NCI-H460 (cell line): ENCODE data around the gene NAP1L1. TPM values are rescaled to one million over a fixed set of nuclear protein-coding genes. Genes with fewer than 3 reads are reported as not detected.
A peak's percentile ranks its signal among the peaks of the same experiment; 100 is the strongest.

Experiments used
- DNase-seq: peaks from one replicate; pipeline ENCODE4 v3.0.0-alpha.2; 2016; ENCODE audit warnings: low read depth; ENCODE audit errors: extremely low read depth
- total RNA-seq: library from RNA; depleted of rRNA; stranded (reverse); fragments of >200 nt; shearing (Covaris generic); gene quantifications from 2 replicates; pipeline ENCODE4 v1.2.3, GENCODE V29; 2014

NAP1L1 gene
- total RNA-seq, 1 experiment from 2014 or later: 819 TPM

DNA sequence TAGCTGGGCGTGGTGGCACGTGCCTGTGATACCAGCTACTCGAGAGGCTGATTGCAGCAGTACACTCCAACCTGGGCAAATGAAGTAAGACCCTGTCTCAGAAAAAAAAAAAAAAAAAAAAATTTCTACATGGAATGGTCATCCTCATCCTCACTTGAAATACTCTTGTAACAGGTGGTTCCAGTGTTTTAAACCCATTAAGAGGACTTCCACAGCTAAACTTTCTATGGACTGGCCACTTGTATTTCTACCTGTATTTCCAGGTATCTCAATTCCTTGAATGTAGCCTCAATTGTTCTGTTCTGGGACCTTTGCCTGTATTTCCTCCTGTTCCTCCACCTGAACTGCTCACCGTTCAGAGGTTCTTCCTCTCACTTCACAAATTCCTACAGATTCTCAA is 41.1 kb downstream of the NAP1L1 start:
- no peak for DNase-seq

DNA sequence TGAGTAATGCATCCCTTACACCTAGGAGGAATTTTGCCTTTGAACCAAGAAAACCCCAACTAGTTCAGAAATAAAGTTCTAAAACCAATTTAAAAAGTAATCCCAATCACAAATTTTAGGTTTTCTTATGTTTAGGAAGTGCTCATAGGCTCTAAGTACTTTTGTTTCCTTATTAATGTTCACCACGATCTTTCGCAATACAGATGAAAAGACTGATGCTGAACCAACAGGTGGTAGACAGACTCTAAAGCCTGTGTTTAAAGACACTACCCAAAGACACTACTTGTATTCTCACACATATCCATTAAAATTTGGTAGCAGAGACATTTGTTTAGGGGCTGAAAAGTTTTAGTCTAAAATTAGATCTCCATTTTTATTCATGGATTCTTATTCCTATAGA is 42.3 kb downstream of the NAP1L1 start:
- DNase-seq: no peak

DNA sequence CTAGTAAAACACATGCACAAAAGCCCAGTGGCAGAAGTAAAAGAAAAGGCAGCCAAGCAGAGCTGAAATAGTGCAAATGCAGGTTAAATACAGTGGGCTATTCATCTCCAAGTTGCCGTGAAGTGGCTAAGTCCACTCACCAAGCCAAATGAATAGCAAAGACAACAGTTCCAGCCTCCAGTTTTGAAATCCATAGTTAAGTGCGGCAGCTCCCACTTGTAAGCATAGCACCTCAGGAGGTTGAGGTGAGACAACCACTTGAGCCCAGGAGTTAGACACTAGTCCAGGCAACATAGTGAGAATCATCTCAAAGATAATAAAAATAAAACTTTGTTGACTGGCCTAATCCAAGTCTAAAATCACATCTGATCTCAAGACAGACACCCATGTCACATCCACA is 43.1 kb downstream of the NAP1L1 start:
- DNase-seq: no peak

DNA sequence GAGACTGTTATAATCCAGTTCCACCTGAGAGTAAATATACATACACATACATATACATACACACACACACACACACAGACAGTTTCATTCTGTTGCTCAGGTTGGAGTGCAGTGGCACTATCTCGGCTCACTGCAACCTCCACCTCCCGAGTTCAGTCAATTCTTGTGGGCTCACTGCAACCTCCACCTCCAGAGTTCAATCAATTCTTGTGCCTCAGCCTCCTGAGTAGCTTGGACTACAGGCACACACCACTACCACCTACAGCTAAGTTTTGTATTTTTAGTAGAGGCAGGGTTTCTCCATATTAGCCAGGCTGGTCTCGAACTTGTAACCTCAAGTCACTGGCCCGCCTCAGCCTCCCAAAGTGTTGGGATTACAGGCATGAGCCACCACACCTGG is 44.0 kb downstream of the NAP1L1 start:
- DNase-seq: no peak

DNA sequence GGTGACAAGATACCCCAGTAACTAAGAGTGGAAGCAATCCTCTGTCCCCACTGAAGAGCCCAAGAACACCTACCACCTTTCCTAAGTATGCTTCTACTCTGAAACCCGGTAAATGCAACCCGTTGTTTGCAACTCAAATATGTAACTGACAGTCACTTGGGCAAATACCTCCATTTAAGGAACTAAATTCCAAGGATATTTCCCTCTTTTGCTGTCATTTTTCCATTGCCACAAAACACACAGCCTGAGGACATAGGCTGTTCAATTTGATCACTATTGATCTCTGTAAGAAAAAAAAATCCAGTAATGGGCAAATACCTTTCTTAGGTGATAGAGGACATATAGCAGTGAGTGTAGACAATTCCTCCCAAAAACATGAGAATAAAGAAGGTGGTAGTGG is 46.3 kb downstream of the NAP1L1 start:
- DNase-seq: no peak

DNA sequence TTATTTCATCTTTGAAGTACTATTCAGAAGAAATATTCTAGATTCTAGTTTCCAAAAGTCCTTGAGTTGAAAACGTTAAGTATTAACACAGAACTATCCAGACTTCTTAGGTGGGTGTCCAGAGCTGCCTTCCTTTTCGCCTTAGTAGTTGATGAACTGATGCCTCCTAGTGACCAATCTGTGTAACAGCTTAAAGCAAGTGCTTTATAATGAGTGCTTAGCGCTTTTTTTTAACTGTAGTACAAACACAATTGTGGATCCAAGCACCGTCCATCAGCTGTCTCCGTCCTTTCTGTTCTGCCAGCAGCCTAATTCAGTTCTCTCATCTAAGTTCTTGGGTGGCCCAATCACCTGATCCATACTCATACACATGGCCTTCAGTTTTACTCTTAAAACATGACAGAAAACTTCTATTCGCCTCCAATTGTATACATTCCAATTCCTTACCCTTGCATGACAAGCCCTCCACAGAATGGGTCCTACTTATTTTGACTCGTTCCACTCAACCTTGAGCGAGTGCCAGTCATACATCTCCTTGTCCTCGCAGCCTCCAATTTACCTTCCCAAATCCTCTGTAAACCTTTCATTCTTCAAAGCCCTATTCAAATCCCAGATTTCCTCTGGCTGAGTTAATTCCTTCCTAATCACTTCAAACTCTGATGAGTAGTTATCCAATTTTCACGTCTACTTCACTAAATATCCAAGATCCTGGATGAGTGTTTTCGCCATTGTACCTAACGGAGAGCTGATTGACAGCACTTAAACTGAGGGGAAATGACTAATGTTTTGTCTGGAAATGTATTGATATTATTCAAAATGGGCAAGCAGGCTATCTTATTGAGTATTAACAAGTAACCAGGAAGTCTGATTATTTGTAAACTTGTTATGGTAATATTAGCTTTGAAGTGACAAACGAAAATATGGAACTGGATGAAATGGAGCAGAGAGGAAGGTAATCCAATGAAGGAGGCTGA is 47.1 kb downstream of the NAP1L1 start:
- peak; percentile 84 for DNase-seq

DNA sequence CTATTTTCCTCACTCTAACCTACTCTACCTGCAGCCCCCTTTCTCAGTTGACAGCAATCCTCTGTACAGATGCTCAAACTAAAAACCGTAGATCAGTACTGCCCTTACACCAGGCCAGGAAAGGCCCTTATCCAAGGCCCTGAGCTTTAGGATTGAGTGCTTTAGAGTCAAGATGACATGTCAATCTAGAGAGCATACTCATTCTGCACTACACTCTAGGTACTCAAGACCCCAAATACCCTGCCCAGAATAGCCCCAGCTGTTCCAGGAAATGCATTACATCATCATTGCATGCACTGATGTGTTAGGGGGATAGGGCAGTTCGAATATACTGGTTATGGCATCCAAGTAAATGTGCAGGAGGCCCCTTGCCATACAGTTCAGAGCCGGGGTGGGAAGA is 49.4 kb downstream of the NAP1L1 start:
- DNase-seq: no peak

GRCh38 chr12:76033081-76034011 is 51.1 kb downstream of the NAP1L1 start:
- DNase-seq: no peak

- peak; percentile 41 for DNase-seq
Measured at GRCh38 chr12:76032043-76032981, 52.2 kb downstream of the NAP1L1 start.

GRCh38 chr12:76031414-76032042 is 53.0 kb downstream of the NAP1L1 start, which contains the start of gene PHLDA1:
TSS of gene PHLDA1 (minus strand) at chr12:76031776.
- peak; percentile 98 for DNase-seq

DNA sequence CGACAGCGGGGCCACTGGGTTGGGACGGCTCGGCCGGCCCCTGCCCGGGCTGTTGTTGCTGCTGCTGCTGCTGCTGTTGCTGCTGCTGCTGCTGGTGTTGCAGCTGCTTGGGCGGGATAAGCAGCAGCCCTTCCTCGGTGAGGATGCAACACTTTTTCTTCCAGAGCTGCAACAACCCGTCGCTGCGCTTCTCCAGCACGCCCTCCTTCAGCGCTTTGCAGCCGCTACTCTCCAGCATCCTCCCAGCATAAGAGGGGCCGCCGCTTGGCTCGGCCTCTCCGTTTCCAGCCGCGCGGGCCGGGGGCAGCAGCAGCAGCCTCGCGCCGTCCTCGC is 53.4 kb downstream of the NAP1L1 start:
- no peak for DNase-seq

GRCh38 chr12:76030341-76031080 is 54.0 kb downstream of the NAP1L1 start:
- no peak for DNase-seq

DNA sequence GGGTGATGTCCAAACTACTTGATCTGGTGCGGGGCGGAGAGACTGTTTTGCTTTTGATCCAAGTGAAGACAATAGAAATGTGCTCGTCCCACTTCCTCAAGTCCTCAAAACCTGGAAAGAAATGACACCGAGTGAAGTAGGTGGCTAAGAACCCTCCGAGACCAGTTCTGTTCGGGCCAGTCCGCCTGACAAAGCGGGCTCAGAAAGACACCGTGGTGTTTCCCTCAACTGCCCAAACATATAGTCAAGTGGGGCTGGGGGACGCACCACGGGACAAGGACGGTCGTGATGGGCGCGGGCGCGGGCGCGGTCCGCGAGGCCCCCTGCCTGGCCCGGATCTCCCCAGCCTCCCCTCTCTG is 54.5 kb downstream of the NAP1L1 start:
- DNase-seq: peak; percentile 36

GRCh38 chr12:76028571-76029277 is 55.8 kb downstream of the NAP1L1 start:
- DNase-seq: no peak

GRCh38 chr12:76026643-76027063 is 57.8 kb downstream of the NAP1L1 start:
- DNase-seq: no peak

DNA sequence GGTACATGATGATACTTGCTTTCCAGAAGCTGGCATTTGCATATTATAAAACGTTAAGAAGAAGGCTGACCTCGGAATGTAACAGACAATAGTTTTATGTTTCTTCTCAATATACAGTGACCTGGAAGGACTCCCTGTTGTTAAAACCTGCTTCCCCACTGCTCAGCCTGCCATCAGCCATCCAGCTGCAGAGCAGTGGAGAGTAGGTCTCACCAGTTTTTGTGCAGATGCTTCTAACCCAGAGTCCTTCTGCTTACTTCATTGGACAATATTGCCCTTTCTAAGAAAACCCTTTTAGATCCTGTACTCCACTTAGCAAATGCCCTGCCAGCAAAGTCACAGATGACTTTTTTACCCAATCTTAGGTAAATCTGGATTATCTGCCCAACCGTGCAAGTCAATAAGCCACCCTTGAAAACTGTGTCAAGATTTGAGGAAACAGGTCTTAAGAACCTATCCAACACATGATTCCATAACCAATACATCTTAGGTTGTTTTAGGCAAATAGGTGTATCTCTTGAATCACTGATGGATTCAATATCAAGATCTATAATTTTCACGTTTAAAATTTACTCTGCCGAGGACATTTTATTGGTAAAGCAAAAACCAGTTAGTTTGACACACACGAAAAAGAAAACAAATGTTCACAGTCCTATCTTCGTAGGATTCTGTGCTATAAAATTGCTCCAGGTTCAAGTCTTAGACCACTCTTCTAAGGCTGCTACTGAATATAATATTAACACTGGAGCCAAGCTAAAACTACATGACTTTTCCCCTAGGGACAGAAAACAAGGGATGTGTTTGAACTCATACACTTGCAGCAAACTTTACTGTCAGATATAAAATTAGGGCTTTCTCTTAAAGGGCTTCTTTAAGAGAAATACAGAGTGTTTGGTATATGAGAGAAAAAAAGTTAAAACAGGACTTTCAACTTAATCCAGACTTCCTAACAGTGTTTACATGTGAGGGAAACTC is 58.6 kb downstream of the NAP1L1 start:
- DNase-seq: no peak

DNA sequence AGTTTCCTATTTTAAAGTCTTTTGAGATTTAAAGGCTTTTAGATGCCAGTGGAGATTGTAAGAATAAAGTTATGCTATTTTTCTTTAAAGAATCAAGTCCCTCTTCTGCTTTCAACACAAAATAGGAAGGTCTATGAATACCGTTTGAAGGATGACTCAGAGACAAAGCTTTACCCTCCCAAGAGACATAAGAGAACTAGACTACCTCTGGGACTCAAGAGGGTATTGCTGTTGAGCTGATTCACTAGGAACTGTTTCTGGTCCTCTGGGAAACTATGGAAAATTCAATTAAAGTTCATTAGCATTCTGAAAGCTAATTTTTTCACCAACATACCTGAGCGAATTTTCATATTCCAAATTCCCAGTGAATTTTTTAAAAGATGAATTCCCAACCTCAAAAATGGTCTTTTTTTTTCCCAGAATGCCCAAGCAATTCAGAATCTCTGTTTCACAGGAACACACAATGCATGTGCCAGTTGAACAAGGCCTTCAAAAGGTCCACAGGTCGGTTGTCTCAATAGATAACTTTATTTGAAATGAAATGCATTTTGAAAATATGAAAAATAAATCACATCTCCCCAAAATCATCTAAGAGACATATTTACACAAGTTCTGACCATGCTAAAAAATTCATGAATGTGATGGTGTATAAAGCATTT is 59.4 kb downstream of the NAP1L1 start:
- DNase-seq: no peak
